Glutamatergic neuron (in vitro differentiated cells): ENCODE data around the gene CCDC24. TPM values are rescaled to one million over a fixed set of nuclear protein-coding genes. Genes with fewer than 3 reads are reported as not detected.

ENCODE experiments used
- DNase-seq: peaks from one replicate; pipeline ENCODE4 v3.0.0; 2022
- H3K27ac Mint-ChIP-seq: one replicate; pipeline ENCODE4 v1.8.0; 2020; ENCODE audit warnings: mild to moderate bottlenecking, mixed read lengths, inconsistent platforms; ENCODE audit not compliant: unreplicated experiment
- H3K27me3 Mint-ChIP-seq: one replicate; pipeline ENCODE4 v1.8.0; 2020; ENCODE audit warnings: mild to moderate bottlenecking, moderate library complexity, mixed read lengths, inconsistent platforms; ENCODE audit not compliant: unreplicated experiment
- H3K36me3 Mint-ChIP-seq: one replicate; pipeline ENCODE4 v1.8.0; 2020; ENCODE audit warnings: mild to moderate bottlenecking, mixed read lengths, inconsistent platforms; ENCODE audit not compliant: unreplicated experiment
- H3K4me1 Mint-ChIP-seq: one replicate; pipeline ENCODE4 v1.8.0; 2020; ENCODE audit warnings: mild to moderate bottlenecking, low read depth, mixed read lengths, inconsistent platforms; ENCODE audit not compliant: unreplicated experiment
- H3K4me3 Mint-ChIP-seq: one replicate; pipeline ENCODE4 v1.8.0; 2020; ENCODE audit warnings: mild to moderate bottlenecking, mixed read lengths, inconsistent platforms; ENCODE audit not compliant: unreplicated experiment
- H3K9me3 Mint-ChIP-seq: one replicate; pipeline ENCODE4 v1.8.0; 2020; ENCODE audit warnings: mild to moderate bottlenecking, moderate library complexity, mixed read lengths, inconsistent platforms; ENCODE audit not compliant: unreplicated experiment
- CTCF ChIP-seq: fragments of 200-600 bp; sonication (generic); IDR thresholded peaks from one replicate; pipeline ENCODE4 v1.5.0; 2021; ENCODE audit not compliant: partially characterized antibody, unreplicated experiment
- total RNA-seq: library from RNA; stranded (reverse); fragmentation: NEBNext Ultra II Directional; extraction: Animal tissue kit (Norgen Biotek cat#: 25700); gene quantifications from one replicate; pipeline ENCODE4 v1.2.1, GENCODE V29; 2021; ENCODE audit not compliant: unreplicated experiment

The CCDC24 gene
- total RNA-seq, 1 donor from 2014 or later = 6.3 TPM

- Mint-ChIP-seq H3K36me3 (no peaks in the 10 kb centered on the region), H3K4me1 (peaks cover 8% of the 10 kb centered on the region), H3K27ac (no peak overlapping the region), H3K9me3 (peaks cover 4% of the 10 kb centered on the region), H3K4me3 (no peak overlapping the region), H3K27me3 (peaks cover 13% of the 10 kb centered on the region)
- no peak for TF ChIP-seq CTCF
- no peak for DNase-seq
Observed at GRCh38 chr1:44027320-44027719, 35.9 kb downstream of the CCDC24 start.

DNA sequence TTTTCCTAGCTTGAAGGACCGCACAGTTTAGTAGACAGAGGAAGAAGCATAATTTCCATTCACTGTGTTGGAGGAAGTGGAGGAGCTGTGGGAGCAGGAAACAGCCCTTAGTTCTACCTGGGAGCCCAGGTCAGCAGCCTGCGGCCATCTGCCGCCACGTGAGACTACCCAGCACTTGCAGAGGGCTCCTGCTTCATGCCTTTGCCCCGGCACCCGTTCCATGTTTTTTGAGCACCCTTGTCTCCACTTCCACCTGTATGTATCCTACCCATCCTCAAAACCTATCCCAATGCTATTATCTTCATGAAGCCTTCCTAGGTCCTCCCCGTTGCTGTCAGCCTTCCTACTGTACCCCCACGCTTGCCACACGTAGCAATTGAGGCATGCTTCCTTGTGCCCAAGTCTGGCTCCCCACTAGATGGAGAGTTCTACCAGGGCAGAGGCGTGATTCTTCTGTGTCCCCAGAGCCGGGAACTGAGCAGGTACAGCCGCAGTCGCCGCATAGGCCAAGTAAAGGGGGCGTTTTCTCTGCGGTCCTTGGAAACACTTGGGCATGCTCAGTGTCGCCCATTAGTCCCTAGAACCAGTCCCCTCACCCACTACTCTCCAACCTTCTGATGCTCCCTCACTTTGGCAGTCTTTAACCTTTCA lies 38.0 kb downstream of the CCDC24 start:
- peaks cover 8% of the 10 kb centered on the region for H3K4me1 Mint-ChIP-seq
- H3K27ac Mint-ChIP-seq = peak overlapping the region; percentile 41
- peak overlapping the region; percentile 90 for H3K4me3 Mint-ChIP-seq
- no peaks in the 10 kb centered on the region for H3K36me3 Mint-ChIP-seq
- DNase-seq = no peak
- H3K27me3 Mint-ChIP-seq = peaks cover 16% of the 10 kb centered on the region
- H3K9me3 Mint-ChIP-seq = peaks cover 4% of the 10 kb centered on the region
- no peak for TF ChIP-seq CTCF

DNA sequence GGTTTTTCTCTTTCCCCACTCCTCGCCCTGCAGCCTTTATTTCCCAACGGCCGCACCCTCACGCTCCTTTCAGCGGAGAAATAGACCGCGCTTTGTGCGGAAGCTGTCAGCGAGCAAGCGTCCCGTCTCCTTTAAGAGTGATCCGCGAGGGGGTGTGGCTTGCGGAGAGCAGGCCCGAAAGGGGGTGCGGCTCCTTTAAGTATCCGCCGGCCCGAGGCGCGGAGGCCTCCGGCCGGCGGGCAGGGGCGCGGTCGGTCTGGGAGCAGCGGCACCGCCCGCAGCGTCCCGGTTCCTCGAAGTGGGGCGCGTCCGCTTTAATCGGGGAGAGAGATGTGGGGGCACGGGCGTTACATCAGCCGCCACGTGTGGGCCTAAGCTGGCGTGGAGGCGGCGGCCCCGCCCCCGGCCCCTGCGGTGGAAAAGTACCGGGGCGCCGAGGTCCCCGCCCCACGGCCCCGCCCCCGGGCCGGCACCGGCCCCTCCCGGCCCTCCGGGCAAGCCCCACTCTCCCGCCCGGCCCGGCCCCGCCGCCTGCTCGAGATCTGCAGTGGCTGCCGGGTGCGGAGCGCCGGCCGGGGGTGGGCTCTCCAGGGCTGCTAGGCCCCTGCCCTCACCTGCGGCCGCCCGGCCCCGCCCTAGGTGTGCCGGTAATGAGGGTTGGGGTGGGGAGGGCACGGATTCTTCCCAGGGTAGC lies 38.7 kb downstream of the CCDC24 start:
- peak overlapping the region; percentile 90 for H3K4me3 Mint-ChIP-seq
- H3K9me3 Mint-ChIP-seq = peaks cover 2% of the 10 kb centered on the region
- H3K27ac Mint-ChIP-seq = peak overlapping the region; percentile 41

GRCh38 chr1:44030605-44031251 lies 39.3 kb downstream of the CCDC24 start:
- DNase-seq = peak; percentile 83

More for the DNA sequence above, 38.7 kb downstream of the CCDC24 start:
- no peak for TF ChIP-seq CTCF
- Mint-ChIP-seq H3K4me1 (peaks cover 8% of the 10 kb centered on the region), H3K36me3 (no peaks in the 10 kb centered on the region), H3K27me3 (peaks cover 16% of the 10 kb centered on the region)
- peak; percentile 89 for DNase-seq

More at GRCh38 chr1:44030605-44031251, 39.3 kb downstream of the CCDC24 start:
- Mint-ChIP-seq H3K9me3 (peaks cover 2% of the 10 kb centered on the region), H3K27me3 (peaks cover 16% of the 10 kb centered on the region), H3K4me3 (peak overlapping the region; percentile 82), H3K36me3 (no peaks in the 10 kb centered on the region), H3K4me1 (peaks cover 9% of the 10 kb centered on the region), H3K27ac (peak overlapping the region; percentile 59)
- TF ChIP-seq CTCF = no peak
